Measurements from ENCODE around the gene KCTD4.
"Not testable (repeated sequence)": the region's sequence is repeated elsewhere in the genome, so short reads cannot be mapped to it uniquely, and the experiment has no call there.

Gene KCTD4

GRCh38 chr13:45215392-45216077, 14.7 kb upstream of the KCTD4 start:
- DNase-seq = no peak

GRCh38 chr13:45209229-45209628, 8.4 kb upstream of the KCTD4 start:
- DNase-seq = no peak

DNA sequence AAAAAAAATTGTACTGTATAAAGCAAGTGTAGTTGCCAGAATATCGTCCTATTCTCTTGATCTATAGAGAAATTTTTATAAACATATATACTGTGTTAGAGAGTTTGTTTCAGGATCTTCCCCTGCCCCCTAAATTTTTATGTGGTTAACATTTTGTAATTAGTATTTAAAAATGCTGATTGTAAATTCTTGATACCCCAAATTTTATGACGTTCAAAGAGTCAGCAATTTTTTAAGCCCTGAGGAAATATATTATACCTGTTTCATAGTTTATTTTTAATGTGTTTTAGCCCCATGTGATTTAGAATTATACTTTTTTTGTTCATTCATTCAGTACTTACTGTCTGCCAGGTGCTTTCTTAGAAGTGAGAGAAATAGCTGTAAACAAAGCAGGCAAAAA, 7.3 kb upstream of the KCTD4 start:
- DNase-seq = no peak

DNA sequence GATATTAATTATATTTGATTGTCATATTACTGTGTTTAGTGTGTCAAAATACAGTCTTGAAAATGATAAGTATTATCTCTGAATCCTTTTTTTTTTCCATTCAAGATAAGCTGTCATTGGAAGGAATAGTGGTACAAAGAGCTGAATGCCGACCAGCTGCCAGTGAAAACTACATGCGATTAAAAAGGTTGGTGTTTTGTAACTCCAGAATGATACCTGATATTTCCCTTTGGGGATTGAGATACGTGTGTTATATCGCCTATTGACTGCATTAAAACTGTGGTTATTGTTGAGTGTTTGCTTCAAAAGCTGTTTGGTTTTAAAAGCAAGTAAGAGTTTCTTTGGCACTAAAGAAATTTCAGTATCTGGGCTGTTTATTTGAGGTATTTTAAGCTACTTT, 6.5 kb upstream of the KCTD4 start:
- no peak for DNase-seq

DNA sequence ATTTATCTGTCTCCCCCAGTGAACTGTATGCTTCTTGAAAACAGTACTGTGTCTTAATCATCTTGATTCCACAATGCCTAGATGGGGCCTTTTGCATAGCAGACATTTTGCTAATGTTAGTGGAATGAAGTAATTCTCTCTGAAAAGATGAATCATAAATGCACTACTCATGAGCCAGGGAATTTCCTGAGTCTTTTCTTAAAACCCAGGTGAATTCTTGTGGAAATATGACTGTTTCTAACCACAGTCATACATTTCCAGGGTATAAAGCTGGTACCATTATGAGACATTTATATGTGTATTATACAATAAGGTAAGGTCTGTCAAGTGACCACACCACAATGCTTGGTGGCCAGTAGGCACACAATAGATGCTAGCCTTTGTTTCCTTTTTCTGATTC, 5.5 kb upstream of the KCTD4 start:
- no peak for DNase-seq

- no peak for DNase-seq
These were observed 4.3 kb upstream of the KCTD4 start for GRCh38 chr13:45205124-45205523.

DNA sequence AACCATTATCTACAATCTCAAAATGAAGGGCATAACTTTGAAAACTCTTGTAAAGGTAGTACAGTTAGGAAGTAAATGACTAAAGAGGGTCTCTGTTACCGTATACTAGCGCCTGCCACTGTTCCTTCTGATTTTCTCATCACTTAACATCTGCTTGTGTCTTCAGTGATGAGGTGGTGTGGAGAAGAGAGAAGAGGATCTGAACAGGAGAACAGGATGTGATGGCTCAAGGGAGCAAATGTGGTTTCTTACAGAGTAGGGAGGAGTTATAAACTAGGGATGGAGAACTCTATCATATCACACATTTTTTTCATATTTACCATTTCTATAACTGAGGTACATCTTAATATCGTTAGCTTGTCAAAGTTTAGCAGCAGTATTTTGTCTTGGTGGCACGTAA, 1.1 kb downstream of the KCTD4 start:
- no peak for DNase-seq

- no peak for DNase-seq
These were observed 1.9 kb downstream of the KCTD4 start for GRCh38 chr13:45198924-45199323.

DNA sequence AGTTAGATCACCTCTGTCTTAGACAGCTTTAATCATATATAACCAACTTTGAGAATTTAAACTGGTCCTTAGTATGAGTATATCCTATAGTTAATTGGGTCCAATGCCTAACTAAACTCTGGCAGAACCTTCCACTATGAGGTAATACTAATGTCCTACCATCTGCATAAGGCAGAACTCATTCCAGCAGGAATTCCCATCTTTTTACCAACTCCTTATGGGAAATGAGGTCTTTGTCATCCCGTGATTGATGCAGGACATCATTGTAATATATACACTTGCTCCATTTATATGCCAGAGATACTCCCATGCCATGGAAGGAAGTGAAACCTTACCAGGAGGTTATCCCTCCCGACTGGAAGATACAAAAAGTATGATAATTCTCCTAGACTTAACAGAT, 2.8 kb downstream of the KCTD4 start:
- DNase-seq = no peak

DNA sequence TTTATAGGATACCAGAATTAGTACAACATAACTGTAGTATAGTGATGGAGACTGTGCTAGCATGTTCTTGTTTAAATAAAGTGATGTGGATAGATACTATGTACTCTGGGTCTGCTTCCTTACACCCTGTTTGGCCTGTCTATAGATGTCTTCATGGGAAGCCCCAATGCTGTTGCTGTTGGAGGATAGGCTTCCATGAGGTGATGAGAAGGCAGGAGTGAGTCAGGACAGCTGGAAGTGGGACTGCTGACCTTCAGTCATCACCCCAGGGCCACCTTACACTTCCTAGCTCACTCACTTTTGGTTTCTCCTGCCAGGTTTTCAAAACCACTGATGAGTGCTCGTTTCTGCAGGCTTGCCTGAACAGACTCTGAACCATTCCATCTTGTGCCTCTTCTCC, 4.2 kb downstream of the KCTD4 start:
- DNase-seq = no peak

- DNase-seq = no peak
These were observed 4.7 kb downstream of the KCTD4 start for GRCh38 chr13:45196096-45196495.

- DNase-seq = no peak
These were observed 5.4 kb downstream of the KCTD4 start for GRCh38 chr13:45195421-45195820.

DNA sequence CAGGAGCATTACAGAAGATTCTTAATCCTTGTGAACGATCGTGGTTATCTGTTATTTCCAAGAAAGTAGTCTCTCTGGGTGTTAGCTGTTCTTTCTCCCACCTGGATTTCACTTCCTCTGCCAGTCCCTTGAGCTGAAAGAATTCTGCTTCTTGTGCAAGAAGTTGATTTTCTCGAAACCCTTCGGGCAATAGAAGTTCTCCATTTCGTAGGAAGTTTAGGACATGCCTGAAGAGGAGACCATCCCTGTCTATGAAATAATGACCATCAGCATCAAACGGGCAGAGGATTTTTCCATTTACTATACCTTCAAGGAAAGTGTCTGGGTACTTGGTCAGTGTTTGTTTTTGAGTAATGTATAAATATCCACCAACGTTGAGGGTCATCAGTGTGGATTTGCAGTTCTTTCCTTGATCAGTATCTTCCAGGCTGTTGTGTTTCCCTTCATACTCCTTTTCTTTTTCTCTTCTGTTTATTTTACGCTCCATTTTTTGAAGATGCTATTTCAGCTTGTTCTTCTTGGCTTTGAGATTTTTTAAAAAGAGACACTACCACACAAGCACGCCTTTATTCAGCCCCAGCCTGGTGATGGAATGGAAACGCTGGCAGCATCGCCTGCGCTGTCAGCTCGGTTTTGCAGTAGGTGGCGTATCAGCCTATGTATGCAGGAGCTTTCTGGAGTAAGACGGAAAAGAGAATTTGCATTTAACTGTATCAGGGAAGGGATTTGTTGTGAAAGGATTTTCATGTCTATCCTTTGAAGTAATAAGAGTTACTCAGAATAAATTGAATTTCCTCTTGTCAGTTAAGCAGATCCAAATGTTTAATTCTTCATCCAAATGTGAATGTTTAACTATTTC, 6.5 kb downstream of the KCTD4 start:
- DNase-seq = peak; percentile 81

GRCh38 chr13:45191874-45192273, 9.0 kb downstream of the KCTD4 start:
- DNase-seq = no peak

DNA sequence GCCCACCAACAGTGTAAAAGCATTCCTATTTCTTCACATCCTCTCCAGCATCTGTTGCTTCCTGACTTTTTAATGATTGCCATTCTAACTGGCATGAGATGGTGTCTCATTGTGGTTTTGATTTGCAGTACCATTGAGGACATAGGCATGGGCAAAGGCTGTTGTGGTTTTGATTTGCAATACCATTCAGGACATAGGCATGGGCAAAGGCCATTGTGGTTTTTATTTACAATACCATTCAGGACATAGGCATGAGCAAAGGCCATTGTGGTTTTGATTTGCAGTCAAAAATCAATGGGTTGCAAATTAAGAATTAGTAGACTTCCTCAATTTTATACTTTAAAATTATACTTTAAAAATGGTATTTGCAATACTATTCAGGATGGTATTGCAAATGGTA, 11.3 kb downstream of the KCTD4 start:
- not testable (repeated sequence) for DNase-seq

DNA sequence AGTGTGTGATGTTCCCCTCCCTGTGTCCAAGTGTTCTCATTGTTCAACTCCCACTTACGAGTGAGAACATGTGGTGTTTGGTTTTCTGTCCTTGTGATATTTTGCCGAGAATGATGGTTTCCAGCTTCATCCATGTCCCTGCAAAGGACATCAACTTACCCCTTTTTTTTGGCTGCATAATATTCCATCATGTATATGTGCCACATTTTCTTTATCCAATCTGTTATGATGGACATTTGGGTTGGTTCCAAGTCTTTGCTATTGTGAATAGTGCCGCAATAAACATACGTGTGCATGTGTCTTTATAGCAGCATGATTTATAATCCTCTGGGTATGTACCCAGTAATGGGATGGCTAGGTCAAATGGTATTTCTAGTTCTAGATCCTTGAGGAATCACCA, 11.8 kb downstream of the KCTD4 start:
- not testable (repeated sequence) for DNase-seq

DNA sequence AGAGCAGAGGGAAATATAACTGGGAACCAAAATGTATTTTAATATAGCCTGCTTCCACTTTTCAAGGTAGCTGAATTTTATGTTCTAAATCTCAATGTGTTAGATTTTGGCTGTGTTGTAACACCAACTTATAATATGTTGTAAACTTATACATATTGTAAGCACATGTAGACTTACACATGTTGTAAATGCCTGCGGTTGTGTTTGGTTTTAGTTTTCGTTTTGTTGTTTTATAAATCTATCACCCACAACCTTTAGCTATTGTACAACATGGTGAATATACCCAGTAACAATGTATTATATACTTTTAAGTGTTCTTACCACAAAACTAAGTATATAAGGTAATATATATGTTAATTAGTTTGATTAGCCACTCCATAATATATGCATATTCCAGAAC, 15.6 kb downstream of the KCTD4 start:
- DNase-seq = no peak

DNA sequence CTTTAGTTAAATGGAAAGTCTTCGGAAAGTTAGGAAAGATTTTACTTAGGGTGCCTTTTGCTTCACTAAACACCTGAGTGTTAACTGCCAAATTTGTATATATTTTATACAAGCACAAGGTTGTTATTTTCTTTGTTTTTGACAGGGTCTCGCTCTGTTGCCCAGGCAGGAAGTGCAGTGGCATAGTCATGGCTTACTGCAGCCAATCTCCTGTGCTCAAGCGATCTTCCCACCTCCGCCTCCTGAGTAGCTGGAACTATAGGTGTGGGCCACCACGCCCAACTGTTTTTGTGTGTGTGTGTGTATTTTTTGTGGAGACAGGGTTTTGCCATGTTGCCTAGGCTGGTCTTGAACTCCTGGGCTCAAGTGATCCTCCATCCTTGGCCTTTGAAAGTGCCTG, 16.2 kb downstream of the KCTD4 start:
- DNase-seq = no peak

DNA sequence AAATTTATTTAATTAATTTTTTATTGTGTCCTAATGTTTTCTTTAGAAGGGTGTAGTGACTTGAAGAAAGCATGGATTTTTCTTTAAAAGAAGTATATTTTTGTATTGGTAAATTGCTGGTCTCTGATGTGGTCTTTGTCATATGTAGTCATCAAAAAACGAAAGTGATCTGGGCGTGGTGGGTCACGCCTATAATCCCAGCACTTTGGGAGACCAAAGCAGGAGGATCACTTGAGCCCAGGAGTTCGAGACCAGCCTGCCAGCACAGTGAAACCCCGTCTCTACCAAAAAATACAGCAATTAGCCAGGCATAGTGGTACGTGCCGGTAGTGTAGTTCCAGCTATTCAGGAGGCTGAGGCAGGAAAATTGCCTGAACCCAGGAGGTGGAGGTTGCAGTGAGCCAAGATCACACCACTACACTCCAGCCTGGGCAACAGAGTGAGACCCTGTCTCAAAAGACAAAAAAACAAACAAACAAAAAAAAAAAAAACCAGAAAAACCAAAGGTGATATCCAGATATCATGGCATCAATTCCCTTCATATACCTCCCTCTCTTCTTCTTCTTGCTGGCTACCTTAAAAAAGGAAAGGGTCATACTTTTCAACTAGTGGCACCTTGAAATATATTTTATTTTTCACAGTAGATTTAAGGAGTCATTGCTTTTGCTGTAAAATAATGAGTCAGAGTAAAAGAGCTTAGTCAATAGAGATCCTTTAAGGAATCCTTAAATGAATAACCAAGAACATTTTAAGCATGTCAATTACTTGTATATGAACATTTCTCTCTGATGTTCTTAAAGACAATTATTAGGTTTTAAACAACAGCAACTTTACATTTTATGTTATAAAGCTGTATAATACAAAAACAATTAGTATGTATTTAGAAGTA, 19.9 kb downstream of the KCTD4 start:
- no peak for DNase-seq

DNA sequence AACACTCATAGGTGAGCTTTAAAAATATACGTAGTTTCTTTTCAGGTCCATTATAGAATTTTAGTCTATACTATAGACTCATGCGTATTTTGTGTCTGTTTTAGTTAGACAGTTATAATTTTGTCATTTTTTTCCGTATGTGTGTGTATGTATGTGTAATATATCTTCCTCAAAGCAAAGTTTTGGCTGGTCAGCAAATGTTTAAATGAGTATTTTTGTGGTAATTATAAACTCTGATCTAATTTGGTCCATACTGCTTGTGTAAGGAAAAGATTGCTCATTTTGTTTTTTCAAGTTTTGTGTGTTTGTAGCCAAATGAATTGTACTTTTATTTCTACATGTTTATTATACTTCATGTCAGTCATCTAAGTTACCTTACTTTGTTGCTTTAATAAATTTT, 20.5 kb downstream of the KCTD4 start:
- DNase-seq = no peak

GRCh38 chr13:45179428-45179827, 21.4 kb downstream of the KCTD4 start:
- DNase-seq = no peak

DNA sequence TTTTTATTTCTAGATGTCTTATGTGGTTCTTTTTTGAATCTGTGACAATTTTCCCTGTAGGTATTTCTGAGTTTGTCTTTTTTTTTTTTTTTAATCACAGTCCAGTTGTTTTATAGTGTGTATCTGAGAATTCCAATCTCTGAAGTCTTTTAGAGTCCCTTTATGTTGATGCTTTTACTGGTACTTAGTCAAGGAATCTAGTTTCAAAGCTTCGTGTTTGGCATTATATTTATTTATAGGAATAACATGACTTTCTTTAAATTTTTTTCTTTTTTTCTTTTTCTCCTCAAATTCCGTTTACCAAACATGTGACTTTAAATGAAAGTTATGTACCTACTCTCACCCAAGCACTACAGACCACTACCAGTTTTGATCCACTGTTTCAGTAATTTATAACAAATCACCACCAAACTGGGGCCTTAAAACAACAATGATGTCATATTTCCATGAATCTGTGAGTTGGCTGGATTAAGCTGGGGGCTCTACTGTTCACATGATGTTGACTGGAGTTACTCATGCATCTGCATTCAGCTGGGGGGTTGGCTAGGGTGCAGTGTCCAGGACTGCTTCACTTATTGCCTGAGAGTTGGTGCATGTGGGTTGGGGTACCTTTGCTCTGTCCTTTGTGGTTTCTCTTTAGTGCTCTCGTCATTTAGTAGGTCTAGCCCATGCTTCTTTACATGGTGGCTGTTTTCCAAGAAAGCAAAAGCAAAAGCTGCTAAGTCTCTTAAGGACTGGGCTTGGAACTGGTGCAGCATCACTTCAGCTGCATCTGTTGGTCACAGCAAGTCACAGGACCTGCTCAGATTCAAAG, 22.3 kb downstream of the KCTD4 start:
- no peak for DNase-seq

DNA sequence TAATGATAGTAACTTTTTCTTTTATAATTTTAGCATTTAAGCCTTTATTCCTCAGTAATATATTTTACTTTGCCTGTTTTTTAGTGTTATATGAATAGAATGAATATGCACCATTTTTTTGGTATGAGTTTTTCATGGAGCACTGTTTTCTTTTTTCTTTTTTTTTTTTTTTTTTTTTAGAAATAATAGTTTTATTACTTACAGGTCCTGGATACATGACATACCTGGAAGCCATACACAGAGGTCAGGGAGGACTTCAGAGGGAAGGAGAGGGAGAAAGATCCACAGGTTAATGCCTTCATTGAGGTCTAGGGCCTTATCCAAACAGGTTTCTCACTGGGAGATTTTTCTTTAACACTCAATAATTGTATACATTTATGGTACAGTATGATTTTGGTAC, 26.4 kb downstream of the KCTD4 start:
- no peak for DNase-seq

All from right forelimb (tissue), 1 donor.